ENCODE measurements around the gene GPAM. TPM values are rescaled to one million over a fixed set of nuclear protein-coding genes. Genes with fewer than 3 reads are reported as not detected.
"Not testable (repeated sequence)": the region's sequence is repeated elsewhere in the genome, so short reads cannot be mapped to it uniquely, and the experiment has no call there.

The GPAM gene
- total RNA-seq, 2 donors from 2014 or later = 7.8 to 9.3 TPM

GRCh38 chr10:112229096-112229495 lies 45.5 kb upstream of the GPAM start:
- DNase-seq (ENCODE audit: low spot score) = no peak
- no peak overlapping the region for H3K4me3 ChIP-seq
- no peaks in the 10 kb centered on the region for H3K27me3 ChIP-seq
- no peaks in the 10 kb centered on the region for H3K4me1 ChIP-seq
- H3K36me3 ChIP-seq = no peaks in the 10 kb centered on the region
- TF ChIP-seq, protein P1, sequence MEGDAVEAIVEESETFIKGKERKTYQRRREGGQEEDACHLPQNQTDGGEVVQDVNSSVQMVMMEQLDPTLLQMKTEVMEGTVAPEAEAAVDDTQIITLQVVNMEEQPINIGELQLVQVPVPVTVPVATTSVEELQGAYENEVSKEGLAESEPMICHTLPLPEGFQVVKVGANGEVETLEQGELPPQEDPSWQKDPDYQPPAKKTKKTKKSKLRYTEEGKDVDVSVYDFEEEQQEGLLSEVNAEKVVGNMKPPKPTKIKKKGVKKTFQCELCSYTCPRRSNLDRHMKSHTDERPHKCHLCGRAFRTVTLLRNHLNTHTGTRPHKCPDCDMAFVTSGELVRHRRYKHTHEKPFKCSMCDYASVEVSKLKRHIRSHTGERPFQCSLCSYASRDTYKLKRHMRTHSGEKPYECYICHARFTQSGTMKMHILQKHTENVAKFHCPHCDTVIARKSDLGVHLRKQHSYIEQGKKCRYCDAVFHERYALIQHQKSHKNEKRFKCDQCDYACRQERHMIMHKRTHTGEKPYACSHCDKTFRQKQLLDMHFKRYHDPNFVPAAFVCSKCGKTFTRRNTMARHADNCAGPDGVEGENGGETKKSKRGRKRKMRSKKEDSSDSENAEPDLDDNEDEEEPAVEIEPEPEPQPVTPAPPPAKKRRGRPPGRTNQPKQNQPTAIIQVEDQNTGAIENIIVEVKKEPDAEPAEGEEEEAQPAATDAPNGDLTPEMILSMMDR (IDR thresholded peaks at IDR 0.05) = no peak
- no peaks in the 10 kb centered on the region for H3K9me3 ChIP-seq
- no peak overlapping the region for H3K27ac ChIP-seq

- DNase-seq (ENCODE audit: low spot score); H3K27me3 ChIP-seq; H3K4me1 ChIP-seq; H3K4me3 ChIP-seq; H3K27ac ChIP-seq; H3K9me3 ChIP-seq; H3K36me3 ChIP-seq: not testable (repeated sequence)
Measured at GRCh38 chr10:112228366-112229088, 45.0 kb upstream of the GPAM start.

- Histone ChIP-seq H3K4me1 (no peaks in the 10 kb centered on the region), H3K27ac (no peak overlapping the region), H3K36me3 (no peaks in the 10 kb centered on the region), H3K9me3 (no peaks in the 10 kb centered on the region), H3K4me3 (no peak overlapping the region), H3K27me3 (no peaks in the 10 kb centered on the region)
- no peak for DNase-seq (ENCODE audit: low spot score)
- TF ChIP-seq, protein P1 (IDR thresholded peaks at IDR 0.05) = no peak
Measured at GRCh38 chr10:112227331-112227987, 43.9 kb upstream of the GPAM start.

GRCh38 chr10:112226439-112227248 lies 43.1 kb upstream of the GPAM start:
- H3K9me3 ChIP-seq = no peaks in the 10 kb centered on the region

DNA sequence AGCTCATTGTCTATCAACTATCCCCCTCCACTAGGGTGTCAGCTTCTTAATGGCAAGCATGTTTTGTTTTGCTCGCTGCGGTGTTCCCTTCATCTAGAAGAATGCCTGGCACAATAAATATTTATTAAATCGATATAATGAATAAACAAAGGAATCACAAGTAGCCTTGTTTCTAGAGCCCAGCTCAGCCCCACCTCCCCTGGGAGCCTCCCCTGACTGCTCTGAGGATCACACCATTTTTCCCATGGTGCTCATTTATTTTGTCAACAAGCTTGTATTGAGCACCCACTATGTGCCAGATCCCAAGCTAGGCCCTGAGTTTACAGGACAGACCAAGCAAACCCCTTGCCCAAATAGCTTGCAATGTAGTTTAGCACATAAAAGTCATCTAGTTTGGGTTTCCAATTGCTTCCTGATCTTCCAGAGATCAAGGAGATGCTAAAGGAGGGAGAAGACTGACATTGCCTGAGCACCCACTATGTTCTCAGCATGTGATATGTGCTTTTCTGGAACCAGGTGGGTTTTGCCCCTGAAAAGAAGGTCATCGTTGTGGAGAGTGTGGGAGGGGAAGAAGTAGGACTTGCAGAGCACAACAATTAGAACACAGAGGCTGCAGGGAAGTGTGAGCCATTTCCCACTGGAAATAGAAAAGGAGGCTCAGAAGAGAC lies 42.3 kb upstream of the GPAM start:
- Histone ChIP-seq H3K4me1 (no peaks in the 10 kb centered on the region), H3K9me3 (no peaks in the 10 kb centered on the region), H3K4me3 (no peak overlapping the region), H3K27ac (no peak overlapping the region), H3K27me3 (no peaks in the 10 kb centered on the region), H3K36me3 (no peaks in the 10 kb centered on the region)
- TF ChIP-seq, protein P1 (IDR thresholded peaks at IDR 0.05) = no peak
- DNase-seq (ENCODE audit: low spot score) = no peak

More at GRCh38 chr10:112226439-112227248, 43.1 kb upstream of the GPAM start:
- H3K27me3 ChIP-seq = no peaks in the 10 kb centered on the region
- H3K27ac ChIP-seq = no peak overlapping the region
- no peaks in the 10 kb centered on the region for H3K4me1 ChIP-seq
- H3K4me3 ChIP-seq = no peak overlapping the region
- TF ChIP-seq, protein P1 (IDR thresholded peaks at IDR 0.05) = no peak
- no peaks in the 10 kb centered on the region for H3K36me3 ChIP-seq
- DNase-seq (ENCODE audit: low spot score) = no peak
